ENCODE measurements around the gene ZNF436.
A peak's percentile ranks its signal among the peaks of the same experiment; 100 is the strongest.

DNA sequence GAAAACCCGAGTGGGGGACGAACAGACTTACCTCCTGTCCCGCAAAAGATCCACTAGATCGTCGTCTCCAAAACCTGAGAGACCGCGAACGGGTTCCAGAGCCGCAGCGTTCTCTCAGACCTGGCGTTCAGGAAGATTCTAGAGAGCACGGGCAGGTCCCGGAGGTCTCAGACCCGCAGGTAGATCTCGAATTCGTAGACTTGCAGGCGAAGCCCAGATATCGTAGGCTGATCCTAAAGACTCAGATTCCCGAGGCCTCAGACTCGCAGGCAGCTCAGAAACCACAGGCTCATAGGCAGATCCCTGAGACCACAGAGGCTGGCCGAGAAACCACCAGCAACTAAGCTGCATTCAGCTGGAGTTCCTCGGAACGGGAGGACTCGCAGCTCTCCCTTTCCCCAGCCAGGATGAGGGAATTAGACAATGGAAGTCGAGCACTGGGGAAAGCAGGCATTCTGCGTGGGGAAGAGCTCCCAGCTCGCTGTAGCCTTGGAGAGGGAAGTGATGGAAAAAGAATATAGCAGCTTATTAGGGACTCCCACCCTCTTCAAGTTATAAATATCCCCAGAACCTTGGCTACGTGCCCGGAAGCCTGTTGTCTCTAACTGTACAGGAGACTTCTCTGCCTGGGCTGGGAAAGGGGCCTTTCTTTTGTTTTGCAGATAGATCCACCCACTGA is at the start of gene ZNF436:
- TF ChIP-seq, protein P1, sequence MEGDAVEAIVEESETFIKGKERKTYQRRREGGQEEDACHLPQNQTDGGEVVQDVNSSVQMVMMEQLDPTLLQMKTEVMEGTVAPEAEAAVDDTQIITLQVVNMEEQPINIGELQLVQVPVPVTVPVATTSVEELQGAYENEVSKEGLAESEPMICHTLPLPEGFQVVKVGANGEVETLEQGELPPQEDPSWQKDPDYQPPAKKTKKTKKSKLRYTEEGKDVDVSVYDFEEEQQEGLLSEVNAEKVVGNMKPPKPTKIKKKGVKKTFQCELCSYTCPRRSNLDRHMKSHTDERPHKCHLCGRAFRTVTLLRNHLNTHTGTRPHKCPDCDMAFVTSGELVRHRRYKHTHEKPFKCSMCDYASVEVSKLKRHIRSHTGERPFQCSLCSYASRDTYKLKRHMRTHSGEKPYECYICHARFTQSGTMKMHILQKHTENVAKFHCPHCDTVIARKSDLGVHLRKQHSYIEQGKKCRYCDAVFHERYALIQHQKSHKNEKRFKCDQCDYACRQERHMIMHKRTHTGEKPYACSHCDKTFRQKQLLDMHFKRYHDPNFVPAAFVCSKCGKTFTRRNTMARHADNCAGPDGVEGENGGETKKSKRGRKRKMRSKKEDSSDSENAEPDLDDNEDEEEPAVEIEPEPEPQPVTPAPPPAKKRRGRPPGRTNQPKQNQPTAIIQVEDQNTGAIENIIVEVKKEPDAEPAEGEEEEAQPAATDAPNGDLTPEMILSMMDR (IDR thresholded peaks at IDR 0.05; ENCODE audit: poor library complexity, severe bottlenecking) = no peak
- TF ChIP-seq, protein P2, sequence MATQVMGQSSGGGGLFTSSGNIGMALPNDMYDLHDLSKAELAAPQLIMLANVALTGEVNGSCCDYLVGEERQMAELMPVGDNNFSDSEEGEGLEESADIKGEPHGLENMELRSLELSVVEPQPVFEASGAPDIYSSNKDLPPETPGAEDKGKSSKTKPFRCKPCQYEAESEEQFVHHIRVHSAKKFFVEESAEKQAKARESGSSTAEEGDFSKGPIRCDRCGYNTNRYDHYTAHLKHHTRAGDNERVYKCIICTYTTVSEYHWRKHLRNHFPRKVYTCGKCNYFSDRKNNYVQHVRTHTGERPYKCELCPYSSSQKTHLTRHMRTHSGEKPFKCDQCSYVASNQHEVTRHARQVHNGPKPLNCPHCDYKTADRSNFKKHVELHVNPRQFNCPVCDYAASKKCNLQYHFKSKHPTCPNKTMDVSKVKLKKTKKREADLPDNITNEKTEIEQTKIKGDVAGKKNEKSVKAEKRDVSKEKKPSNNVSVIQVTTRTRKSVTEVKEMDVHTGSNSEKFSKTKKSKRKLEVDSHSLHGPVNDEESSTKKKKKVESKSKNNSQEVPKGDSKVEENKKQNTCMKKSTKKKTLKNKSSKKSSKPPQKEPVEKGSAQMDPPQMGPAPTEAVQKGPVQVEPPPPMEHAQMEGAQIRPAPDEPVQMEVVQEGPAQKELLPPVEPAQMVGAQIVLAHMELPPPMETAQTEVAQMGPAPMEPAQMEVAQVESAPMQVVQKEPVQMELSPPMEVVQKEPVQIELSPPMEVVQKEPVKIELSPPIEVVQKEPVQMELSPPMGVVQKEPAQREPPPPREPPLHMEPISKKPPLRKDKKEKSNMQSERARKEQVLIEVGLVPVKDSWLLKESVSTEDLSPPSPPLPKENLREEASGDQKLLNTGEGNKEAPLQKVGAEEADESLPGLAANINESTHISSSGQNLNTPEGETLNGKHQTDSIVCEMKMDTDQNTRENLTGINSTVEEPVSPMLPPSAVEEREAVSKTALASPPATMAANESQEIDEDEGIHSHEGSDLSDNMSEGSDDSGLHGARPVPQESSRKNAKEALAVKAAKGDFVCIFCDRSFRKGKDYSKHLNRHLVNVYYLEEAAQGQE (IDR thresholded peaks at IDR 0.05; ENCODE audit: borderline replicate concordance) = peak; percentile 75
- TF ChIP-seq RAD21 (conservative IDR thresholded peaks at IDR 0.05) (no peak), TAF1 (IDR thresholded peaks at IDR 0.05; ENCODE audit: low read depth) (no peak), POLR2AphosphoS5 (IDR thresholded peaks at IDR 0.05) (peak; percentile 9), SMC3 (conservative IDR thresholded peaks at IDR 0.05; ENCODE audit: poor library complexity) (no peak), EZH2 (IDR thresholded peaks at IDR 0.05; ENCODE audit: borderline replicate concordance, insufficient read depth, low read length, poor library complexity, severe bottlenecking) (no peak), EP300 (conservative IDR thresholded peaks at IDR 0.05; ENCODE audit: poor library complexity, severe bottlenecking) (no peak), MXI1 (conservative IDR thresholded peaks at IDR 0.05; ENCODE audit: poor library complexity, severe bottlenecking) (no peak)

Data from neural cell (in vitro differentiated cells).